Osteocyte (in vitro differentiated cells): ENCODE measurements around the gene TAMM41. TPM values are rescaled to one million over a fixed set of nuclear protein-coding genes. Genes with fewer than 3 reads are reported as not detected.

Experiments used
- DNase-seq: peaks from one replicate; pipeline ENCODE4 v3.0.0; 2021; ENCODE audit warnings: mixed read lengths; ENCODE audit not compliant: unreplicated experiment; ENCODE audit errors: extremely low spot score
- H3K27ac Mint-ChIP-seq: one replicate; pipeline ENCODE4 v1.8.0; 2021; ENCODE audit warnings: mild to moderate bottlenecking, mixed read lengths; ENCODE audit not compliant: unreplicated experiment
- H3K27me3 Mint-ChIP-seq: one replicate; pipeline ENCODE4 v1.8.0; 2021; ENCODE audit warnings: mixed read lengths; ENCODE audit not compliant: unreplicated experiment
- H3K36me3 Mint-ChIP-seq: one replicate; pipeline ENCODE4 v1.8.0; 2021; ENCODE audit warnings: mixed read lengths; ENCODE audit not compliant: unreplicated experiment
- H3K4me1 Mint-ChIP-seq: one replicate; pipeline ENCODE4 v1.8.0; 2021; ENCODE audit warnings: mixed read lengths; ENCODE audit not compliant: unreplicated experiment
- H3K4me3 Mint-ChIP-seq: one replicate; pipeline ENCODE4 v1.8.0; 2021; ENCODE audit warnings: mild to moderate bottlenecking, moderate library complexity, mixed read lengths; ENCODE audit not compliant: unreplicated experiment
- H3K9me3 Mint-ChIP-seq: one replicate; pipeline ENCODE4 v1.8.0; 2021; ENCODE audit warnings: mixed read lengths; ENCODE audit not compliant: unreplicated experiment
- CTCF ChIP-seq: fragments of 200-600 bp; sonication (generic); IDR thresholded peaks from 2 replicates; pipeline ENCODE4 v1.5.0; 2021; ENCODE audit warnings: antibody characterized with exemption, mild to moderate bottlenecking, moderate library complexity
- total RNA-seq: library from RNA; stranded (reverse); gene quantifications from 2 replicates; pipeline ENCODE4 v1.2.1, GENCODE V29; 2021

TAMM41 gene
- total RNA-seq, 1 donor from 2014 or later = 14.5 TPM

- Mint-ChIP-seq H3K36me3 (peaks cover 19% of the 10 kb centered on the region), H3K4me3 (no peak overlapping the region), H3K9me3 (no peaks in the 10 kb centered on the region), H3K27ac (no peak overlapping the region), H3K4me1 (no peaks in the 10 kb centered on the region), H3K27me3 (no peaks in the 10 kb centered on the region)
- TF ChIP-seq CTCF = peak; percentile 64
- no peak for DNase-seq
Measured at GRCh38 chr3:11835028-11835639, 11.6 kb downstream of the TAMM41 start.

- no peaks in the 10 kb centered on the region for H3K4me1 Mint-ChIP-seq
- no peaks in the 10 kb centered on the region for H3K9me3 Mint-ChIP-seq
- H3K27ac Mint-ChIP-seq = no peak overlapping the region
- no peak for DNase-seq
- TF ChIP-seq CTCF = no peak
- peaks cover 25% of the 10 kb centered on the region for H3K36me3 Mint-ChIP-seq
- no peaks in the 10 kb centered on the region for H3K27me3 Mint-ChIP-seq
- H3K4me3 Mint-ChIP-seq = no peak overlapping the region
Measured at GRCh38 chr3:11832981-11833905, 13.4 kb downstream of the TAMM41 start.

- DNase-seq = no peak
- Mint-ChIP-seq H3K9me3 (no peaks in the 10 kb centered on the region), H3K27me3 (no peaks in the 10 kb centered on the region), H3K27ac (no peak overlapping the region), H3K36me3 (peaks cover 36% of the 10 kb centered on the region), H3K4me3 (no peak overlapping the region), H3K4me1 (no peaks in the 10 kb centered on the region)
- no peak for TF ChIP-seq CTCF
Measured at GRCh38 chr3:11829416-11829815, 17.3 kb downstream of the TAMM41 start.

- peak overlapping the region; percentile 31 for H3K27ac Mint-ChIP-seq
- H3K4me3 Mint-ChIP-seq = no peak overlapping the region
- DNase-seq = no peak
- no peaks in the 10 kb centered on the region for H3K27me3 Mint-ChIP-seq
- no peaks in the 10 kb centered on the region for H3K4me1 Mint-ChIP-seq
- TF ChIP-seq CTCF = no peak
- H3K9me3 Mint-ChIP-seq = no peaks in the 10 kb centered on the region
- peaks cover 38% of the 10 kb centered on the region for H3K36me3 Mint-ChIP-seq
Measured at GRCh38 chr3:11826628-11827265, 19.9 kb downstream of the TAMM41 start.

GRCh38 chr3:11825301-11825700 is 21.4 kb downstream of the TAMM41 start:
- Mint-ChIP-seq H3K4me3 (no peak overlapping the region), H3K27me3 (no peaks in the 10 kb centered on the region), H3K9me3 (no peaks in the 10 kb centered on the region), H3K4me1 (no peaks in the 10 kb centered on the region), H3K36me3 (peaks cover 34% of the 10 kb centered on the region), H3K27ac (no peak overlapping the region)
- DNase-seq = no peak
- no peak for TF ChIP-seq CTCF
